ENCODE results near the gene EXOC5. TPM values are rescaled to one million over a fixed set of nuclear protein-coding genes. Genes with fewer than 3 reads are reported as not detected.

The EXOC5 gene, protein sequence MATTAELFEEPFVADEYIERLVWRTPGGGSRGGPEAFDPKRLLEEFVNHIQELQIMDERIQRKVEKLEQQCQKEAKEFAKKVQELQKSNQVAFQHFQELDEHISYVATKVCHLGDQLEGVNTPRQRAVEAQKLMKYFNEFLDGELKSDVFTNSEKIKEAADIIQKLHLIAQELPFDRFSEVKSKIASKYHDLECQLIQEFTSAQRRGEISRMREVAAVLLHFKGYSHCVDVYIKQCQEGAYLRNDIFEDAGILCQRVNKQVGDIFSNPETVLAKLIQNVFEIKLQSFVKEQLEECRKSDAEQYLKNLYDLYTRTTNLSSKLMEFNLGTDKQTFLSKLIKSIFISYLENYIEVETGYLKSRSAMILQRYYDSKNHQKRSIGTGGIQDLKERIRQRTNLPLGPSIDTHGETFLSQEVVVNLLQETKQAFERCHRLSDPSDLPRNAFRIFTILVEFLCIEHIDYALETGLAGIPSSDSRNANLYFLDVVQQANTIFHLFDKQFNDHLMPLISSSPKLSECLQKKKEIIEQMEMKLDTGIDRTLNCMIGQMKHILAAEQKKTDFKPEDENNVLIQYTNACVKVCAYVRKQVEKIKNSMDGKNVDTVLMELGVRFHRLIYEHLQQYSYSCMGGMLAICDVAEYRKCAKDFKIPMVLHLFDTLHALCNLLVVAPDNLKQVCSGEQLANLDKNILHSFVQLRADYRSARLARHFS
- total RNA-seq (2022; extraction: Qiagen RNA extraction), result 28.5 to 42.8 TPM (median 38.7 TPM) in 5 replicates

GRCh38 chr14:57268161-57269069 is at the start of gene EXOC5, which contains the start of gene AP5M1:
Gene EXOC5, minus strand, starts transcription at chr14:57268905. Its CDS starts 257 bp downstream, at chr14:57268648.
Gene AP5M1, plus strand, starts transcription at chr14:57268971. Its CDS starts 344 bp downstream, at chr14:57269315.

Other genes starting within 250 kb of the EXOC5 start
- gene AP5M1, start 66 bp upstream of the EXOC5 start, total RNA-seq (2022; extraction: Qiagen RNA extraction), result 16.3 to 23.2 TPM (median 20.1 TPM) in 5 replicates
- 11.0 to 15.3 TPM (median 13.3 TPM) in 5 replicates for gene NAA30, start 121.7 kb upstream of the EXOC5 start, total RNA-seq (2022; extraction: Qiagen RNA extraction)
- gene CCDC198, start 225.0 kb upstream of the EXOC5 start, total RNA-seq (2022; extraction: Qiagen RNA extraction), result 1.5 to 2.3 TPM (median 2.0 TPM) in 5 replicates

All from A549 treated with Hydrocortisone at 1 μM for 4 hours (cell line).